HepG2 (cell line): ENCODE measurements around the gene NSMCE4A. TPM values are rescaled to one million over a fixed set of nuclear protein-coding genes. Genes with fewer than 3 reads are reported as not detected.

Experiments used
- ARID2 ChIP-seq: sonication (generic); formaldehyde crosslinking; IDR thresholded peaks from 2 replicates; pipeline ENCODE4 v1.8.1; 2022; ENCODE audit warnings: mild to moderate bottlenecking, missing genetic modification reagents, borderline replicate concordance
- CCDC6 ChIP-seq: sonication (generic); formaldehyde crosslinking; IDR thresholded peaks from 2 replicates; pipeline ENCODE4 v1.8.1; 2022; ENCODE audit warnings: mild to moderate bottlenecking, missing genetic modification reagents, moderate library complexity
- GPN1 ChIP-seq: sonication (generic); formaldehyde crosslinking; IDR thresholded peaks from 2 replicates; pipeline ENCODE4 v1.5.1; 2020; ENCODE audit warnings: missing genetic modification reagents, borderline replicate concordance
- KDM3A ChIP-seq: IDR thresholded peaks from 2 replicates; pipeline ENCODE4 v1.6.1; 2018; ENCODE audit warnings: low read depth, missing compliant biosample characterization
- KLF11 ChIP-seq: IDR thresholded peaks from 2 replicates; pipeline ENCODE4 v1.6.1; 2016; ENCODE audit warnings: missing compliant biosample characterization
- NCOA5 ChIP-seq: sonication (generic); formaldehyde crosslinking; IDR thresholded peaks from 2 replicates; pipeline ENCODE4 v1.4.0; 2020; ENCODE audit warnings: missing genetic modification reagents
- RBM39 ChIP-seq: fragments of 200-400 bp; formaldehyde crosslinking; IDR thresholded peaks from one replicate; pipeline ENCODE4 v1.6.1; 2018; ENCODE audit warnings: antibody characterized with exemption, mild to moderate bottlenecking, low read depth, low read length; ENCODE audit not compliant: poor library complexity, severe bottlenecking
- THYN1 ChIP-seq: sonication (generic); formaldehyde crosslinking; IDR thresholded peaks from 2 replicates; pipeline ENCODE4 v1.8.1; 2023; ENCODE audit warnings: low read depth, mild to moderate bottlenecking, moderate library complexity, missing genetic modification reagents, borderline replicate concordance
- YEATS4 ChIP-seq: sonication (generic); formaldehyde crosslinking; IDR thresholded peaks from 2 replicates; pipeline ENCODE4 v1.4.0; 2020; ENCODE audit warnings: missing genetic modification reagents, borderline replicate concordance
- ZBTB38 ChIP-seq: sonication (generic); formaldehyde crosslinking; IDR thresholded peaks from 2 replicates; pipeline ENCODE4 v1.5.1; 2020; ENCODE audit warnings: mild to moderate bottlenecking, missing genetic modification reagents
- ZNF124 ChIP-seq: sonication (generic); formaldehyde crosslinking; IDR thresholded peaks from 2 replicates; pipeline ENCODE4 v1.4.0; 2020; ENCODE audit warnings: missing genetic modification reagents
- ZNF143 ChIP-seq: sonication (generic); formaldehyde crosslinking; IDR thresholded peaks from 2 replicates; pipeline ENCODE4 v1.4.0; 2020; ENCODE audit warnings: missing genetic modification reagents
- ZNF326 ChIP-seq: sonication (generic); formaldehyde crosslinking; IDR thresholded peaks from 2 replicates; pipeline ENCODE4 v1.4.0; 2020; ENCODE audit warnings: missing genetic modification reagents, borderline replicate concordance
- ZNF367 ChIP-seq: sonication (generic); formaldehyde crosslinking; IDR thresholded peaks from 2 replicates; pipeline ENCODE4 v1.4.0; 2020; ENCODE audit warnings: missing genetic modification reagents, borderline replicate concordance
- ZNF501 ChIP-seq: sonication (generic); formaldehyde crosslinking; IDR thresholded peaks from 2 replicates; pipeline ENCODE4 v1.5.1; 2020; ENCODE audit warnings: mild to moderate bottlenecking, moderate library complexity, missing genetic modification reagents
- ZNF546 ChIP-seq: sonication (generic); formaldehyde crosslinking; conservative IDR thresholded peaks from 2 replicates; pipeline ENCODE4 v1.8.1; 2023; ENCODE audit warnings: mild to moderate bottlenecking, missing genetic modification reagents
- ZNF709 ChIP-seq: sonication (generic); formaldehyde crosslinking; IDR thresholded peaks from 2 replicates; pipeline ENCODE4 v1.5.0; 2020; ENCODE audit warnings: mild to moderate bottlenecking, missing genetic modification reagents
- ZNF724P ChIP-seq: sonication (generic); formaldehyde crosslinking; IDR thresholded peaks from 2 replicates; pipeline ENCODE4 v1.8.0; 2022; ENCODE audit warnings: missing genetic modification reagents, borderline replicate concordance
- ZNF773 ChIP-seq: sonication (generic); formaldehyde crosslinking; IDR thresholded peaks from 2 replicates; pipeline ENCODE4 v1.4.0; 2020; ENCODE audit warnings: missing genetic modification reagents, borderline replicate concordance
- polyA plus RNA-seq, 8 experiments: library from polyadenylated mRNA; depleted of rRNA in 3 of 8; stranded (reverse) in 7 of 8; unstranded in 1 of 8; fragments of >200 nt; fragmentation: Illumina TruSeq in 4 of 8; extraction: Trizol in 4 of 8; gene quantifications; 2 replicates each; pipeline versions ENCODE4 v1.2.1 to v1.2.3, GENCODE V29; 2011 to 2016; ENCODE audit warnings: low read depth in 4 of 8, missing spikeins in 1 of 8, mixed read lengths in 1 of 8; ENCODE audit not compliant: insufficient read depth in 1 of 8
- total RNA-seq, 5 experiments: library from RNA; depleted of rRNA; stranded (reverse); fragments of >200 nt; fragmentation: Illumina TruSeq; extraction: Trizol; gene quantifications; 2 replicates each; pipeline ENCODE4 v1.2.3, GENCODE V29; 2016; ENCODE audit warnings: low read depth in 1 of 5
- TF ChIP-seq, protein P1 (sequence below): sonication (generic); formaldehyde crosslinking; IDR thresholded peaks from 2 replicates; pipeline ENCODE4 v1.4.0; 2020; ENCODE audit warnings: missing genetic modification reagents
- TF ChIP-seq, protein P2 (sequence below): sonication (generic); formaldehyde crosslinking; IDR thresholded peaks from 2 replicates; pipeline ENCODE4 v1.4.0; 2020; ENCODE audit warnings: missing genetic modification reagents, mild to moderate bottlenecking, borderline replicate concordance
- TF ChIP-seq, protein P3 (sequence below): sonication (generic); formaldehyde crosslinking; conservative IDR thresholded peaks from 2 replicates; pipeline ENCODE4 v1.4.0; 2020; ENCODE audit warnings: missing genetic modification reagents
- TF ChIP-seq, protein P4 (sequence below): sonication (generic); formaldehyde crosslinking; IDR thresholded peaks from 2 replicates; pipeline ENCODE4 v1.4.0; 2020; ENCODE audit warnings: missing genetic modification reagents

NSMCE4A gene
- total and polyA plus RNA-seq, 2 of the 13 experiments (the other 11 are each of a cell fraction or from before 2014, with no cell fraction given), result 61.1 to 91.6 TPM

DNA sequence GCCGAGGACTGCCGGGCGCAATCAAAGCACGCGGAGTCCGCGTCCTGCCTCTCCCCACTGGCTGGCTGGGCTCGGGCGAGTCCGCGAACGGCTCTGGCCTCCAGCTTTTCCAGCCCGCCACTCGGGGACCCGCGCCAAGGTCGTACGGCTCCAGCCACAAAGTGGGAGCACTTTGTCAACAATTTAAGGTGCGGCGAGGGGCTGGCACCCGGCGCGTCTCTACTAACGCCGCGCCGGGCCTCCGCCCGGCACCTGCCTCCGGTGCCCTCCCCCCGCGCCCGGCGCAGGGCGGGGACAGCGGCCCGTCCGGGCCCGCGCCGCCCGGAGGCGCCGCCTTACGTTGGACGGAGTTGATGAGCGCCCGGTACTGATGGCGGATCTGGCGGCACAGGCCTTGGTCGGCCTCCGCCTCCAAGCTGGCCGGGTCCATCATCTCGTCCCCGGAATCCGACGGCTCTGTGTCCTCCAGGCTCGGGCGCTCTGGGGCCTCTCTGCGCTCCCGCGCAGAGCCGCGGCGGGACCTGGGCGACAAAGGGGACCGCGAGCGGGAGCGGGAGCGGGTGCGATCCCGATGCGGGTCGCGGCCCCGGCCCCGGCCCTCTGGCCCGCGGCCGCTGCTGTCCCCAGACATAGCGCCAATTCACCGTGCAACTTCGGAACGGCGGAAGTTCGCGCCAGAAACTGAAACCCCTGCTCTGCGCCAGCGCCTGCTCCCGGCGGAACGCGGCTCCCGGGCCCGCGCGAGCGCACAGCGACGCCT lies at the start of gene NSMCE4A (continued):
- TF ChIP-seq KLF11 (CRISPR knock-in tag) (no peak), ZBTB38 (CRISPR knock-in tag) (peak; percentile 85; the same call in 1 of the 2 replicates), NCOA5 (no peak), RBM39 (peak; percentile 58), ZNF773 (peak; percentile 75; the same call in 1 of the 2 replicates), CCDC6 (CRISPR knock-in tag) (peak; percentile 82), ARID2 (0 out of 2 replicates have a peak, but pooled peaks have one; percentile 28), THYN1 (CRISPR knock-in tag) (0 out of 2 replicates have a peak, but pooled peaks have one; percentile 78), YEATS4 (CRISPR knock-in tag) (peak; percentile 85; the same call in 1 of the 2 replicates), ZNF724P (peak; percentile 79; the same call in 1 of the 2 replicates), ZNF143 (no peak; the same call in 1 of the 2 replicates), ZNF326 (CRISPR knock-in tag) (no peak), GPN1 (CRISPR knock-in tag) (no peak), ZNF709 (CRISPR knock-in tag) (peak; percentile 78; the same call in 1 of the 2 replicates), KDM3A (CRISPR knock-in tag) (0 out of 2 replicates have a peak, but pooled peaks have one; percentile 21), ZNF367 (CRISPR knock-in tag) (0 out of 2 replicates have a peak, but pooled peaks have one; percentile 21), ZNF124 (peak; percentile 23; the same call in 1 of the 2 replicates), ZNF546 (0 out of 2 replicates have a peak, but pooled peaks have one; percentile 38), ZNF501 (CRISPR knock-in tag) (no peak)
- TF ChIP-seq, protein P1, sequence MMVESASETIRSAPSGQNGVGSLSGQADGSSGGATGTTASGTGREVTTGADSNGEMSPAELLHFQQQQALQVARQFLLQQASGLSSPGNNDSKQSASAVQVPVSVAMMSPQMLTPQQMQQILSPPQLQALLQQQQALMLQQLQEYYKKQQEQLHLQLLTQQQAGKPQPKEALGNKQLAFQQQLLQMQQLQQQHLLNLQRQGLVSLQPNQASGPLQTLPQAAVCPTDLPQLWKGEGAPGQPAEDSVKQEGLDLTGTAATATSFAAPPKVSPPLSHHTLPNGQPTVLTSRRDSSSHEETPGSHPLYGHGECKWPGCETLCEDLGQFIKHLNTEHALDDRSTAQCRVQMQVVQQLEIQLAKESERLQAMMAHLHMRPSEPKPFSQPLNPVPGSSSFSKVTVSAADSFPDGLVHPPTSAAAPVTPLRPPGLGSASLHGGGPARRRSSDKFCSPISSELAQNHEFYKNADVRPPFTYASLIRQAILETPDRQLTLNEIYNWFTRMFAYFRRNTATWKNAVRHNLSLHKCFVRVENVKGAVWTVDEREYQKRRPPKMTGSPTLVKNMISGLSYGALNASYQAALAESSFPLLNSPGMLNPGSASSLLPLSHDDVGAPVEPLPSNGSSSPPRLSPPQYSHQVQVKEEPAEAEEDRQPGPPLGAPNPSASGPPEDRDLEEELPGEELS, result no peak
- TF ChIP-seq, protein P2, sequence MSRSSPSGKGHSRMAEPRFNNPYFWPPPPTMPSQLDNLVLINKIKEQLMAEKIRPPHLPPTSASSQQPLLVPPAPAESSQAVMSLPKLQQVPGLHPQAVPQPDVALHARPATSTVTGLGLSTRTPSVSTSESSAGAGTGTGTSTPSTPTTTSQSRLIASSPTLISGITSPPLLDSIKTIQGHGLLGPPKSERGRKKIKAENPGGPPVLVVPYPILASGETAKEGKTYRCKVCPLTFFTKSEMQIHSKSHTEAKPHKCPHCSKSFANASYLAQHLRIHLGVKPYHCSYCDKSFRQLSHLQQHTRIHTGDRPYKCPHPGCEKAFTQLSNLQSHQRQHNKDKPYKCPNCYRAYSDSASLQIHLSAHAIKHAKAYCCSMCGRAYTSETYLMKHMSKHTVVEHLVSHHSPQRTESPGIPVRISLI (CRISPR knock-in tag), result no peak; the same call in 1 of the 2 replicates
- TF ChIP-seq, protein P3, sequence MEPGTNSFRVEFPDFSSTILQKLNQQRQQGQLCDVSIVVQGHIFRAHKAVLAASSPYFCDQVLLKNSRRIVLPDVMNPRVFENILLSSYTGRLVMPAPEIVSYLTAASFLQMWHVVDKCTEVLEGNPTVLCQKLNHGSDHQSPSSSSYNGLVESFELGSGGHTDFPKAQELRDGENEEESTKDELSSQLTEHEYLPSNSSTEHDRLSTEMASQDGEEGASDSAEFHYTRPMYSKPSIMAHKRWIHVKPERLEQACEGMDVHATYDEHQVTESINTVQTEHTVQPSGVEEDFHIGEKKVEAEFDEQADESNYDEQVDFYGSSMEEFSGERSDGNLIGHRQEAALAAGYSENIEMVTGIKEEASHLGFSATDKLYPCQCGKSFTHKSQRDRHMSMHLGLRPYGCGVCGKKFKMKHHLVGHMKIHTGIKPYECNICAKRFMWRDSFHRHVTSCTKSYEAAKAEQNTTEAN (CRISPR knock-in tag), result peak; percentile 45
- TF ChIP-seq, protein P4, sequence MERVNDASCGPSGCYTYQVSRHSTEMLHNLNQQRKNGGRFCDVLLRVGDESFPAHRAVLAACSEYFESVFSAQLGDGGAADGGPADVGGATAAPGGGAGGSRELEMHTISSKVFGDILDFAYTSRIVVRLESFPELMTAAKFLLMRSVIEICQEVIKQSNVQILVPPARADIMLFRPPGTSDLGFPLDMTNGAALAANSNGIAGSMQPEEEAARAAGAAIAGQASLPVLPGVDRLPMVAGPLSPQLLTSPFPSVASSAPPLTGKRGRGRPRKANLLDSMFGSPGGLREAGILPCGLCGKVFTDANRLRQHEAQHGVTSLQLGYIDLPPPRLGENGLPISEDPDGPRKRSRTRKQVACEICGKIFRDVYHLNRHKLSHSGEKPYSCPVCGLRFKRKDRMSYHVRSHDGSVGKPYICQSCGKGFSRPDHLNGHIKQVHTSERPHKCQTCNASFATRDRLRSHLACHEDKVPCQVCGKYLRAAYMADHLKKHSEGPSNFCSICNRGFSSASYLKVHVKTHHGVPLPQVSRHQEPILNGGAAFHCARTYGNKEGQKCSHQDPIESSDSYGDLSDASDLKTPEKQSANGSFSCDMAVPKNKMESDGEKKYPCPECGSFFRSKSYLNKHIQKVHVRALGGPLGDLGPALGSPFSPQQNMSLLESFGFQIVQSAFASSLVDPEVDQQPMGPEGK (CRISPR knock-in tag), result peak; percentile 38; the same call in 1 of the 2 replicates
